Stimulated activated CD4-positive, alpha-beta T cell treated with anti-CD3 and anti-CD28 coated beads, TNF-alpha, amount 100 ng/mL, for 4 hours (primary cell): ENCODE measurements around the gene ATL1.
"Not testable (repeated sequence)": the region's sequence is repeated elsewhere in the genome, so short reads cannot be mapped to it uniquely, and the experiment has no call there.

Source experiments
- DNase-seq, 3 experiments: peaks; one replicate each; pipeline ENCODE4 v3.0.0-alpha.2; 2020; ENCODE audit warnings: low read depth in 3 of 3

Gene ATL1

GRCh38 chr14:50602035-50602434 lies 42.1 kb downstream of the ATL1 start:
- DNase-seq: no peak

DNA sequence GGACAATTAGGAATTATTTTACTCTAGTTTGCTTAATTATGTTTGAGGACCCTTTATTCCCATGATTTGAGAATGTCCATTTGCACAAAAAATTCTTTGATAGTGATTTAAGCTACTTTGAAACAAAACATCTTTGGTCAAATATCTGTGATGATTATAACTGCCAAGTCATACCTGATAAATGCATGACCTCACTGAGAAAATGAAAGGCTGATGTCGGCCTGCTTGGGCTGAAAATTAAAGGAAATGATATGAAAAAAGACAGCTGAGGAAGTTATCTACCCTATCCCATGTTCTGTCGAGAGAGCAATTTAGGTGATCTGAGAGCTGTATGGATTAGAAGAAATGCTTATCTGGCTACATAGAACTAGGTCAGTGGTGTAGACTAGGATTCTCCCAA lies 43.6 kb downstream of the ATL1 start:
- DNase-seq: no peak

GRCh38 chr14:50605766-50606165 lies 45.8 kb downstream of the ATL1 start:
- DNase-seq: no peak

GRCh38 chr14:50606468-50606867 lies 46.5 kb downstream of the ATL1 start:
- DNase-seq: no peak

- no peak for DNase-seq
Observed at GRCh38 chr14:50607181-50607580, 47.2 kb downstream of the ATL1 start.

DNA sequence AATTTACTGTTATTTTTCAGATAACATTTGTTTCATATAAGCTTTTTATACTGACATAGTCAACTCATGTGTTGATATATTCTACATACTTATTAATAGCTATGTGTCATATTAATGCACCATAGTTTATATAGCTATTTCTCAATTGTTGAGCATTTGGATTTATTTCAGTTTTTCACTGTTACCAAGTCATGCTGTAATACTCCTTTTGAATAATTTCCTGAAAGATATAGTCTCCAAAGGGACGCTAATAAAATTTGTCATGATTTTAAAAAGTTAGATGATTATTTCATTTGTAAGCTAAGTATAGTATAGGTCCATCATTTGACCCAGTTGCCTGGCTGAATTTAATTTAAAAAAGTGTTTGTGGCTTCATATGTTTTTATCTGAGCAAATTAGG lies 47.8 kb downstream of the ATL1 start:
- DNase-seq: no peak

GRCh38 chr14:50608302-50608851 lies 48.4 kb downstream of the ATL1 start:
- no peak for DNase-seq

DNA sequence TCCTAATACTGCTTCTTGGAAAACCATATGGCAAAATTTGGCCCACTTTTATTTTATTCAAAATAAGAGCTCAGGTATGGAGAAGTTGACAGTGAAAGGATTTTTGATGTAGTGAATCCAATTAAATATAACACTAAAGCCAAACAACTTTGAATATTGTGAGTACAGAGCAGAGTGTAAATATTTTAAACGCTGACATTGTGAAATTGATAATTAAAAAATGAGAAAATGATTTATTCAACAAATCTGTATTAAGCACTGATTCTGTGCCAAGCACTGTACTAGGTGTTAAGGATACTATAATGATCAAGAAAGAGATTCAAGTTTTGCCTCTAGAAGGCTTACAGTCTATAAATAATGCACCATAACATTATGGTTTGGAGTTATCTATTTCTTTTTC lies 50.5 kb downstream of the ATL1 start:
- no peak for DNase-seq

DNA sequence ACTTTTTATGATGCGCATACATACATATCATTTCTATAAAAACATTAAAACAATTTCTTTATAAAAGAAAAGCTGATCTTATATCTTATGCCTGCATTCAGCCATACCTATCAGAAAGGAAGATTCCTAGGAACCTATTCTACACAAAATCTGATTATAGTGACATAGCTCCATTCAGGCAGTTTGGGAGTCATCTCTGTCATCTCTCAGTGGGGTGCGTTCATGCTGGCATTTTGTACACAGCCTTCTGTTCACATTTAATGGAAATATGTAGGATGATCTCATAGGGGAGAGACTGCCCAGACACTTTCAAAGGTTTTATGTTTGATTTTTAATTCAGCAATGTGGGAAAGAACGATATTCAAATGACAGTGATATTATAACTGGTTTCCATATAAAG lies 52.9 kb downstream of the ATL1 start:
- DNase-seq: no peak

DNA sequence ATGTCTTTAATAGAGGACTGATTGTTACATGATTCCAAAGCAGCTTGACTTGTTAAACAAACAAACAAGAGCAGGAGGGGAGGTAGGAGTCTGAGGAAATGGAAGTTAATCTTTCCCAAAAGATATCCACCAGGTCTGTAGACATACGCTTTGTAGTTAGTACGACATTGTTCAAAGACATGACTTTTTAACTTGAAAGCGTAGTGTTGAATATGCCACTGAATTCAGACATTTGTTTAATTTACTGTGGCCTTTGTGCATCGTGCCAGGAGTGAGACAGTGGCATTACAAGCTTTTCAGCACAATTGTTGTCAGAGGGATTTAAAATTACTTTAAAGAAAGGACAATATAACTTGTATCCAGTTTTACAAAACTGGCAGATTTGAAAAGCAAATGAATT lies 55.1 kb downstream of the ATL1 start:
- DNase-seq: no peak

DNA sequence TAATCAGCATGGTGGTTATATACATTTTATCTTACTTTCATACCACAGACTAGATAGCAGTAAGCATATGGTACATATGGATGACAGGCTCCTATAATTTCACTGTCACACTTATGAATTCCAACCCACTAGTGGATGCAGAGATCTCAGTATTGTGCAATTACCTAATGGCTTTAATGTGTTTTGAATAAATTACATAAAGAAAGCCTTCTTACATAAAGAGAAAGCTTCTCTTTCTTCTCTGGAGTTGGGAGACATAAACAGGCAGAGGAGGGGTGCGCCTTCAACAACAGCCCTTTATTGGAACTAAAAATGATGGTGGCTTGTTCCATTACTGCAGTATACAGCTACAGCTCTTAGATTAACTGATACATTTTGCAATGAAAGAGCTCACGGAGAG lies 55.6 kb downstream of the ATL1 start:
- DNase-seq: no peak

- no peak for DNase-seq
Observed at GRCh38 chr14:50616275-50616674, 56.3 kb downstream of the ATL1 start.

DNA sequence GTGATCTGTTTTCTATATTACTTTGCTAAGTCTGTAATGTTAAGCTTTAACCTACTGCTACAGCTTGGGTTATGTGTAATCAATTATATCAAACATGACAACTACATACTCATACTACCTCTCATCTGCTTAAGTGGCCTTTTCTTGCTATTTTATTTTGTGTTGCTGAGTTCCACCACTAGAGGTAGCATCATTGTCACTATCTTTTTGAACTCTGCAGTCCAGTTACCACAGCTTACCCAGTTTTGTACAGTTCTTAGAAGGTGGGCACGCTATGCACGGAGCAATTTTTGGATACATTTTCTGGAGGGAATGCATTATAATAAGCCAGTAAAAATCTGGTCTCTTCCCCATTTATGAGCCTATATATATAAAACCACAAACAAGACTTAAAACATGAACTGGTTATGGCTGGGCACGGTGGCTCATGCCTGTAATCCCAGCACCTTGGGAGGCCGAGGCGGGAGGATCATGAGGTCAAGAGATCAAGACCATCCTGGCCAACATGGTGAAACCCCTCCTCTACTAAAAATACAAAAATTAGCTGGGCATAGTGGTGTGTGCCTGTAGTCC lies 59.7 kb downstream of the ATL1 start:
- no peak for DNase-seq

GRCh38 chr14:50620341-50620740 lies 60.4 kb downstream of the ATL1 start:
- DNase-seq: no peak

DNA sequence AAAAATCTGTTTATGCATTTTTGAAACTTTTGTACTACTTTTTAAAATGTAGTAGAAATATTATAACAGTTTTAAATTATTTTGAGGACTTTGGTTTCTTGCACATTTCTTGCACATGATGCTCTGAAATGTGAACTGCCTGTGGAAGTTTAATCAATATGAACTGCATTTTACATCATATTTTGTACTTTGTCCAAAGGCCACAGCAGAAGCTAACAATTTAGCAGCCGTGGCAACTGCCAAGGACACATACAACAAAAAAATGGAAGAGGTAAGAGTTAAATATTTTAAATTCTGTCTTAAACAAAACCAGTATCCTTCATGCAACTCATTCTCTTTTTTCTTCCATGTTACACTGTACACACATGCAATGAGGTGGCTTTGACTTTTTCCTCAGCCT lies 63.0 kb downstream of the ATL1 start:
- no peak for DNase-seq

- no peak for DNase-seq
Observed at GRCh38 chr14:50624447-50624846, 64.5 kb downstream of the ATL1 start.

DNA sequence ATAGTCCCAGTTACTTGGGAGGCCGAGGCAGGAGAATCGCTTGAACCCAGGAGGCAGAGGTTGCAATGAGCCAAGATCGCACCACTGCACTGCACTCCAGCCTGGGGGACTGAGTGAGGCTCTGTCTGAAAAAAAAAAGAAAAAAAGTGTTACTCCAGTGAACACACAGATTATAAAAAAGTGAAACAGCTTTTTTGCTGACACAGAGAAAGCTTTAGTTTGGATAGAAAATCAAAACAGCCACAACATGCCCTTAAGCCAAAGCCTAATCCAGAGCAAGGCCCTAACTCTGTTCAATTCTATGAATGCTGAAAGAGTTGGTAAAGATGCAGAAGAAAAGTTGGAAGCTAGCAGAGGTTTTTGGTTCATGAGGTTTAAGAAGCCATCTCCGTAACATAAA lies 65.0 kb downstream of the ATL1 start:
- not testable (repeated sequence) for DNase-seq

DNA sequence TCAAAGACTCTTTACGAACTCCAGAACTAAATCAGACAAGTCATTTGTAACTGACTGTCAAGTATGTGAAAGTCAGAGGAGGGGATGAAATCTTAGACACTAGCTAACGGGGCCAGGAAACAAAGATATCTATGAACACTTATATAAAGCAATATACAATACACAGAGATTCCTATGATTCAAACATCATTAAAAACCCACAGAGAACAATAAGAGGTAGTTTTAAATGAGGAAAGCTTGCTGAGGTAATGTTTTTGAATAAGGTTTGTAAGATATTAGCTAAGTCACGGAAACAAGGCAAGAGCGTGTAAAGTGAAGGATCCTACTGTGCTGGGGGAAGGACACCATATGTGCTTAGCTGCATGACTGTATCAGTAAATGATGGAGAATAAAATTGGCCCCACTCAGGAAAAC lies 71.5 kb downstream of the ATL1 start:
- no peak for DNase-seq

- DNase-seq: no peak
Observed at GRCh38 chr14:50633954-50634353, 74.0 kb downstream of the ATL1 start.

DNA sequence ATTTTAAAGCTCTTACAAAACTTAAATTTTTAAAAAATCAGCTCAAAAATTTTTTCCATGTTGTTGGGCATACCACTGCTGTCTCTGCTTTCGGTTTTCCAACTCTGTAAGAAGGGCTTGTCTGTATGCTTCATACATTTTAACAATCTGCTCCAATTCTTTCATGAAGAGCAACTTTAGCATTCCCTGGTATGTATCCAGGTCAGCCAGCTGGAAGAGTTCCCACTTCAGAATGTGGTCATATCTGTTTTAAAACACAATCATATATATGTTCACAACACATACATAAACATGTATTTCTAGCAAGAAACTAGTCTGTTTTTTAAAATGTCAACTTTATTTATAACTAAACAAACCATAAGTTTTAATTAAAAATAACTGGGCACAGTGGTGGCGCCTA lies 75.2 kb downstream of the ATL1 start:
- no peak for DNase-seq

GRCh38 chr14:50647282-50647681 lies 87.3 kb downstream of the ATL1 start:
- DNase-seq: no peak

- DNase-seq: no peak
Observed at GRCh38 chr14:50647753-50648152, 87.8 kb downstream of the ATL1 start.

GRCh38 chr14:50649691-50650090 lies 89.7 kb downstream of the ATL1 start:
- no peak for DNase-seq

- DNase-seq: no peak
Observed at GRCh38 chr14:50656776-50657175, 96.8 kb downstream of the ATL1 start.
